HEK293T (cell line): Measurements from ENCODE around the gene VENTX.

ENCODE experiments used
- ARNT ChIP-seq: fragments of 450-650 bp; IDR thresholded peaks from 2 replicates; pipeline ENCODE4 v1.6.1; 2017; ENCODE audit warnings: mild to moderate bottlenecking
- BHLHE40 ChIP-seq: fragments of 450-650 bp; IDR thresholded peaks from 2 replicates; pipeline ENCODE4 v1.6.1; 2016; ENCODE audit warnings: mild to moderate bottlenecking, moderate library complexity, borderline replicate concordance
- ELF4 ChIP-seq: fragments of 450-650 bp; IDR thresholded peaks from 2 replicates; pipeline ENCODE4 v1.6.1; 2017; ENCODE audit warnings: antibody characterized with exemption
- FOXA1 ChIP-seq: fragments of 450-650 bp; IDR thresholded peaks from 2 replicates; pipeline ENCODE4 v1.6.1; 2016; ENCODE audit warnings: mild to moderate bottlenecking
- NFRKB ChIP-seq: fragments of 450-650 bp; IDR thresholded peaks from 2 replicates; pipeline ENCODE4 v1.6.1; 2016; ENCODE audit warnings: mild to moderate bottlenecking, moderate library complexity
- SP1 ChIP-seq: fragments of 450-650 bp; IDR thresholded peaks from 2 replicates; pipeline ENCODE4 v1.6.1; 2017
- SUZ12 ChIP-seq: fragments of 450-650 bp; IDR thresholded peaks from 2 replicates; pipeline ENCODE4 v1.6.1; 2016; ENCODE audit warnings: mild to moderate bottlenecking
- TARDBP ChIP-seq: fragments of 450-650 bp; IDR thresholded peaks from 2 replicates; pipeline ENCODE4 v1.6.1; 2016

GRCh38 chr10:133235265-133235855 is 2.3 kb upstream of the VENTX start:
- TF ChIP-seq ARNT (no peak), SUZ12 (no peak), FOXA1 (no peak), ELF4 (no peak), TARDBP (no peak), SP1 (no peak), NFRKB (no peak), BHLHE40 (no peak)
